ENCODE results near the gene HEBP1.

DNA sequence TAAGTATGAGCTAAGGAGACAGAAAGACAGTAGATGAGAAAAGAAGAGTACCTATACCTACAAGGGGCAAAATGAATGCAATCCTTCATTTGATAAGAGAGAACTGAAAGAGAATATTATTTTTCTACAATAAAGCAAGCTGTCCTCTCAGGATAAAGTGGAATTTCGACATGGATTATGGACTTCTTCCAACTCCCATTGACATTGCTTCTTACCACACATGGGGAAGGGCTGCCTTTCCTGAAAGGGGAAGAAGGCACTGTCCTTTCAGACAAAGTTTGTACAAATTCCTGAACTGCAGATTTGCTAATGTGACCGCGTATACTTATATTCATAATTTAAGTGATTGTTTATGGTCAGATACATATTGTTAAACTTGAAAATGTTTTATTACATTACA, 4.3 kb upstream of the HEBP1 start:
- TF ChIP-seq CTCF (IDR thresholded peaks at IDR 0.05), result no peak
- TF ChIP-seq POLR2A (IDR thresholded peaks at IDR 0.05), result no peak

Measured in Peyer's patch (tissue), 4 donors.